Femur (tissue), 1 donor: ENCODE results near the gene SETD7.

Experiments
- DNase-seq: peaks from one replicate; pipeline ENCODE4 v3.0.0-alpha.2; 2017

The SETD7 gene

GRCh38 chr4:139547979-139548378 is 8.0 kb downstream of the SETD7 start:
- DNase-seq, result no peak

- DNase-seq, result no peak
Observed at GRCh38 chr4:139540632-139541031, 15.4 kb downstream of the SETD7 start.

GRCh38 chr4:139540161-139540560 is 15.9 kb downstream of the SETD7 start:
- DNase-seq, result no peak

- no peak for DNase-seq
Observed at GRCh38 chr4:139537292-139537691, 18.7 kb downstream of the SETD7 start.

GRCh38 chr4:139535871-139536234 is 20.2 kb downstream of the SETD7 start:
- DNase-seq, result no peak

DNA sequence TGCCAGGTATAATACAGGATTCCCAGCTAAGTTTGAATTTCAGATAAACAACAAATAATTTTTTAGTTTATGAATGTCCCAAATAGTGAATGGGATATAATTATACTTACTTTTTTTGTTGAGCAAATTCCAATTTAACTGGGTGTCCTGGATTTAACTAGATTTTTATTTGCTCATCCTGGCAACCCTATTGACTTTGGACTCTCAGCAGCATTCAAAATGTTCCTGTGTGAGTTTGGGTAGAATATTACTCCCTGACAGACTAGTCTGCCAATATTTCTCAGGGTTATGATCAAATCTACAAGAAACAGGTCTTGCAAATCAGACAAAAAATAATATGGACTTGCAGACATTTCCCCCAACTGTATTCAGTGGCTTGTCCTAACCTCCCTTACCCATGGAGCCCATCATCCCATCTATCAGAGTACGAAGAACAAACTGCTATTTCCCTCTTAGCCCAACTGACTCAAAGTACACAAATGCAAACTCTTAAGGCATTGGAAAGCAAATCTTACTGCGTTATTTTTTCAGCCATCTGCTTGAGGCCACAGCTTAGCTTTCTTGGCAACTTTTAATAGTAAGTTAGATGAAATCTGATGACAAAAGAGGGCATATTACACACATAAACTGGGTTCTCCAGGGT is 20.7 kb downstream of the SETD7 start:
- no peak for DNase-seq

- no peak for DNase-seq
Observed at GRCh38 chr4:139534287-139534950, 21.6 kb downstream of the SETD7 start.

DNA sequence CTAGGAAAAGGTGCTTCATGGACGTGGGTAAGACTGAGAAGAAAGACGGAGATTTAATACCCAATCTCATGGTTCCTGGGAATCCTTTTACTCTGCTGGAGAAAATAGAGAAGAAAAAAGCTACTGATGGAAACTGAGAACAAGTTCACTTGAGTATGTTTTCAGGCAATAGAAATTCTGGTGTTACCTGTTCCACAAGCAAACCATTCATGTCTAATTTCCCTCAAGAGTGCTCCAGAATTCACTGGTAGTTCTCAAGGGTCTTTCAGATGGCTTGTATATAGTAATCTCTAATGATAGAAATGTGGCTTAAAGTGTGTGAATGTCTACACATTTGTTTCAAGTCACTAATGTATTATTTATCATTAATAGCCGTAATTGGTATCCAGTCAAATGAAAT is 22.5 kb downstream of the SETD7 start:
- no peak for DNase-seq

DNA sequence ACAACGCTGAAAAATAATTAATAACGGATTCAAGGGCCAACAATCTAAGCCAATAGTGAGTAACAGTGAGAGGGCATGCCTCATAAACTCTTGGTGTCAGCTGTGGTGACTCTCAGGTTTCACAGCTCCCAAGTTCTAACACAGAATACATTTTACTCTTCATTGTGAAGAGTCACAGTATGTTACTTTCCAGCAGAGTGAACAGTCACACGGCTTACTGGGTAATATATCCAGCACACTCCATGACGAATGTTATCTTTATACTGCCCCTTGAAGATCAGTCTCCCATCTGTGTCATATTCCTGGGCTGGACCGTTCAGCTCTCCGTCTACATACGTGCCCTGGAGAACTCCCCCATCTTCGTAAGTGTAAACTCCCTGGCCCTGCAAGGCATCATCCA is 23.1 kb downstream of the SETD7 start:
- DNase-seq, result no peak

DNA sequence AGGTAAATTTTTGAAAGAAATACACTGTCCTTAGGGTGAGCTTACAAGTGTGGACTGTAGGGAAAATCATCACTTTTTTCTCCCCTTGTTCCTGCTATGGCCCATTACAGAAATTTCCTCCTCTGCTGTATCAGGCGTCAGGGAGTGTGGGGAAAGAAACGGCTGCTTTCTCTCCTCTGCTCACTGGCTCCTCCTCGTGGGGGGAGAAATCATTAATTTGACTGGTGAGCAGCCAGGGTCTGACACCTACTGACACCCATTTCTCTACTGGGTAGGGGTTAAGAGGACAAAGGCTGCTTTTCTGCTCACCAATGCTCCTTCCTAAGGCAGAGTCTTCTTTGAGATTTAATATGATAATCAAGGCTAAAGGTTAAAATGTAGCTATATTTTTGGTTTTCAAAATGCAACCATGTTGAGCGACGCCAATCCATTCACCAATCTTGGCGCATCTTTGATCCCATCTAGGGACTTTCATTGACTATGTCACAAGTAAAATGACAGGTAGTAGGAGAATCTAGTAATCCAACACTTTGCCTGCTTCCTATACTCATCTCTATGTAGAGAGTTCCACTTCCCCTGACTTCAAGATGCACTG is 25.1 kb downstream of the SETD7 start:
- DNase-seq, result peak; percentile 55

- DNase-seq, result peak; percentile 64
Observed at GRCh38 chr4:139528377-139529005, 27.5 kb downstream of the SETD7 start.

DNA sequence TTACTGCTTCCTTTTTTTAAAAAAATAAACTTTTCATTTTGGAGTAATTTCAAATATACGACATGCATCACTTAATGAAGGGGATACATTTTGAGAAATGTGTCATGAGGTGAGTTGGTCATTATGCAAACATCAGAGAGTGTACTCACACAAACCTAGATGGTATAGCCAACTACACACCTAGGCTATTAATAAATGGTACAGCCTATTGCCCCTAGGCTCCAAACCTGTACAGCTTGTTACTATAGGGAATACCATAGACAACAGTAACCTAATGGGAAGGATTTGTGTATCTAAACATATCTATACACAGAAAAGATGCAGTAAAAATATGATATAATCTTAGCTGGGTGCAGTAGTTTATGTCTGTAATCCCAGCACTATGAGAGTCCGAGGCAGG is 29.1 kb downstream of the SETD7 start:
- no peak for DNase-seq

DNA sequence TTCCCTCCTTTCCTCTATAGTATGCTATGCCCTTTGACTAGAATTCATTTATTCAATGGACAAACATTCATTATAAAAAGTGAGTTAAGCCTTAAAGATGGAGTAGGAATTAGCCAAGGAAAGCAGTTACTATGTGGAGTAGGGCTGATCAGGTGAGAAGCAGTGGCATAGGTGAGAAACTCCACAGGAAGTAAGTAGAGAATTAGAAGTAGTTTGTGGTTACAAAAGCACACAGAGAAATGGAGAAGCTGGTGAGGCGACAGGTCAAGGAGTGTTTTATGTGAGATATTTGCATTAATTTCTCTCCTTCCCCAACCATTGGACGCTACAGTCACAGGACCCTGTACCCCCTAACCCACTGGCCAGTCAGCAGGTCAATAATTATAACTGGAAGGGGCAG is 30.6 kb downstream of the SETD7 start:
- no peak for DNase-seq

DNA sequence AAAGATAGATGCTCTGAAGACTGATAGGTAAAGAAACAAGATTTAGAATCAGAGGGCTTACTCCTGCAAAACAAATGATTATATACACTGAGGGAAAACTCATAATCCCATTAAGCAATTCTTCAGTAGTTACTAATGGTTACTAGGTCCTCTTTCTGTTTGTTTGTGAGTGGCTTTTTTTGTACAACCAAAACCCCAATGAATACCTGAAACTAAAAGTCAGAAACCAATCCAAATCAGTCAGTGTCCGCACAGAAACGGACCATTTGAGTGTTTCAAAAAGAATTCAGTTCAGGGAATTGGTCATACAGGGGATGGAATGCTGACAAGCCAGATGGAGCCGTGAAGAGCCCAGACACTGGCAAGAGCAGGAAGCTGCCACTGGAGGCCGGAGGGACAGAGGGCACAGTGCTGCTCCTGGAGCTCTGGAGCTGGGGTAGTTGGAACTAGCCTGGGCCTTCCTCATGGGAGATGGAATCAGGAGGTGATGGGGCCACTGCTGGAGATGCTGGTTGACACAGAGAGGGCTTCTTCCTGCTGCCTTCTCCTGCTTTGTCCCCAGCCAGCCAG is 31.9 kb downstream of the SETD7 start:
- DNase-seq, result no peak

DNA sequence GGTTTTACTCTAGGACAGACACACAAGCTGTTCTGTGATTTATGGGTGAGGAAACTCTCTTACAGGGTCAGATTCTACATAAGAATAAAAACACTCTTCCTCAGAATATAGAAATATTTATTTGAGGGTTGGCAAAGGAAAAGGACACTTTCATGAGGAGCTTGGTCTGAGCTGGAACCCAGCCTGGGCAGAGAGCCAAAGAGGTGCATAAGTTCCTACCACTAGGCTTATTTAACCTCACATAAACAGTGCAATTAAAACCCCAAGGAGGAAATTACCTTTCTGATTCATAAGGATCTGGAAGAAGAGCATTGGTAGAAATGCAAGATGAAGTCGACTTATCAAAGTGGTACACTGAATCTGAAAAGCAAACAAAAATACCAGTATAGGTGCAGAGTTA is 32.9 kb downstream of the SETD7 start:
- no peak for DNase-seq

GRCh38 chr4:139522457-139522856 is 33.6 kb downstream of the SETD7 start:
- no peak for DNase-seq

DNA sequence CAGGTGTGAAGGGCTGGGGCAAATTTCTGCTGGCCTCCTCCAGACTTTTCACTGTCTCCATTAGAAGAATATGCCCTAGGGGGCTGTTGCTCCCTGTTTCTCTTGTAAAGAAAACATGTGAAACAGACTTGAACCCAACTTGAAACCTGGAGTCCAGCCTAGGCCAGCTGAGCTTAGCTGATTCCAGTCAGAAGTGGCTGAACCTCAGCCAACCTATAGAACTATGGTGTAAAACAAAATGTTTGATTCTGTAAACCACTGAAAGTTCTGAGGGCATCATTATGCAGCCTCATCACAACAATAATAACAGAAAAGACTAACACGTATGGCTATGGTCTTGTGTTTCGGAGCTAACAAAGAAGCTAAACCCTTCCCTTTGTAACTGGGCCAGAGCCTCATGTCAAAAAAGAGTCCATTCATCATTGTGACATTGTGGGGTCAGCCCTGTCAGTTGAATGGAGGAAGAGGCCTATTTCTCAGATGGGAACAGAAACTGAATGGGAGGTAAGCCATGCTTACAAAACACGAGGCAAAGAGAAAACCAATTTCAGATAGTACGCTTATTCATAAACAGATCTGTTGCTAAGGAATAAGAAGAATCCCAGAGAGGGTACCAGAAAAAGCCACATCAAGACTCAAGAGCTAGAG is 34.1 kb downstream of the SETD7 start:
- DNase-seq, result no peak

GRCh38 chr4:139515531-139515958 is 40.5 kb downstream of the SETD7 start:
- DNase-seq, result no peak

- DNase-seq, result no peak
Observed at GRCh38 chr4:139514382-139515059, 41.5 kb downstream of the SETD7 start.

GRCh38 chr4:139511320-139511719 is 44.7 kb downstream of the SETD7 start:
- no peak for DNase-seq

DNA sequence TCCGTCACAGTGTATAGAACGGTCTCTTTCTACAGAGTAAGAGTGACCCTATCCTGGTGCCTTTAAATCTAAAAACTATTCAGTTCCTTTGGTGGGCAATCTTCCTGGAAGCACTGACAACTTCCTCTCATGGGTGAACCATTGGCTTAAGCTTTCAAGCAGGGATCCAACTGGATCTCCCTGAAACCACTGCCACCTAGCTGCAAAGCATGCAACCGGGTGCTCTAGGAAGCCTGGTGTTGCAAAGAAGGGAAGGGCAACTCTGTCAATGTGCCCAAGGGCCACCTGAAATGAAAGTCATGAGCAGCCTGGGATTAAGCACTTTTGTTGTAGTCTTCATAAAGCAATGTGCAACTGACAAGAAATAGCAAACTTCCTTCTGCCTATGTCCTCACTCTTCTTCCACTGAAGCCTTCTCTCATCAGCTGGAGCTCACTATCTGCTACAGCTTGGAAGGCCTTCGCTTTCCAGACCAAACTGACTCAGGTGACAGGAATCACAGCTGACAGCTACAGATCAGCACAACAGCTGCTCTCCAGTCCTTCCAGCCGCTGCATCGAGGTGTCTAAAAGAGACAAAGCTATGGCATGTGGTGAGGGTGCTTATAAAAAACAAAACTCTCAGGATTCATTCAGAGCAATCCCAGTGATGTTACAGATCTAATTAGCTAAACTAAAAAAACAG is 46.1 kb downstream of the SETD7 start:
- peak; percentile 29 for DNase-seq
